ENCODE results near the gene PLVAP. TPM values are rescaled to one million over a fixed set of nuclear protein-coding genes. Genes with fewer than 3 reads are reported as not detected.

Gene PLVAP
- polyA plus RNA-seq, 1 experiment, result not detected

DNA sequence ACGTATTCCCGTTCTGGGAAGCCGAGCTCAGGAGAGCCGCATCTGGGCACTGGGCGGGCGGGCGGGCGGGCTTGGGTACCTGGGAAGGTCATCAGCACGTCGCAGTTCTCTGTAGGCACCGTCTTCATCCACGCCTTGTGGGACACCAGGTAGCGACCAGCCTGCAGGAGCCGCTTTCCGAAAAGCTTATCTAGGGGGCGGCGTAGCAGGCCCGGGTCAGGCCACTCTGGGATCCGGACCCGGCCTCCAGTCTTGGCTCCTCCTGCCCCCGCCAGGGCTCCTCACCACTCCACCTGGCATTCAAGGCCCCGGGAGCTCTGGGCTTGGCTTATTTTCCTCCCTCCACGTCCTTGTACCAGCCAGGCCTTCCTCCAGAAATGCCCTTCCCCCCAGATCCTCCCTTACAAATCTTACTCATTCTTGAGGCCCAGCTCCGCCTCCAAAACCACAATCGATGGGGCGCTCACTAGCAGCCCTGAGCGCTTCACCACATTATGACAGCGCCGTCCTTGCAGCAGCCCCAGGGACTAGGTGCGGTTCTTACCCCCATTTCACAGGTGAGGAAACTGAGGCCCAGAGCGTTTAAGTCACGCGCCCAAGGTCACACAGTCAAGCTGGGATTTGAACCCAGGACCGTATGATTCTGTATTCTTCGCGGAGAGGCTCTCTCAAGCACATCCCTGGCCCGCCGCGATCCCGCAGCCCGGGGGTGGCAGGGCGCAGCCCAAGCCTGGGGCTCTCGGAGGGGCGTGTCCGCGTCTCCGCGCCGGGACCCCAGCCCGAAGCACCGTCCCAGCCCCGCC lies 43.3 kb downstream of the PLVAP start:
- ChIA-PET CTCF (interaction anchor here (0.6 to 2.2 kb wide), 6 partner anchors 13 to 58 kb away, joined by 3 to 10 read pairs (median 4); partner anchors contain the start of gene ABHD8), POLR2A (interaction anchor here (0.5 kb wide), 1 partner anchor 133 kb away, joined by 5 read pairs; no protein-coding TSS in a partner anchor)
- Histone ChIP-seq H3K27me3 (ENCODE audit: control insufficient read depth, insufficient read depth, low read length) (no peaks in the 10 kb centered on the region), H3K4me3 (ENCODE audit: low read depth, low read length) (peak overlapping the region; percentile 50), H3K36me3 (ENCODE audit: control insufficient read depth, insufficient read depth, low read length) (no peaks in the 10 kb centered on the region; the same call in 1 of the 2 replicates)
- DNase-seq (ENCODE audit: low read depth), result no peak
- TF ChIP-seq, protein P1, sequence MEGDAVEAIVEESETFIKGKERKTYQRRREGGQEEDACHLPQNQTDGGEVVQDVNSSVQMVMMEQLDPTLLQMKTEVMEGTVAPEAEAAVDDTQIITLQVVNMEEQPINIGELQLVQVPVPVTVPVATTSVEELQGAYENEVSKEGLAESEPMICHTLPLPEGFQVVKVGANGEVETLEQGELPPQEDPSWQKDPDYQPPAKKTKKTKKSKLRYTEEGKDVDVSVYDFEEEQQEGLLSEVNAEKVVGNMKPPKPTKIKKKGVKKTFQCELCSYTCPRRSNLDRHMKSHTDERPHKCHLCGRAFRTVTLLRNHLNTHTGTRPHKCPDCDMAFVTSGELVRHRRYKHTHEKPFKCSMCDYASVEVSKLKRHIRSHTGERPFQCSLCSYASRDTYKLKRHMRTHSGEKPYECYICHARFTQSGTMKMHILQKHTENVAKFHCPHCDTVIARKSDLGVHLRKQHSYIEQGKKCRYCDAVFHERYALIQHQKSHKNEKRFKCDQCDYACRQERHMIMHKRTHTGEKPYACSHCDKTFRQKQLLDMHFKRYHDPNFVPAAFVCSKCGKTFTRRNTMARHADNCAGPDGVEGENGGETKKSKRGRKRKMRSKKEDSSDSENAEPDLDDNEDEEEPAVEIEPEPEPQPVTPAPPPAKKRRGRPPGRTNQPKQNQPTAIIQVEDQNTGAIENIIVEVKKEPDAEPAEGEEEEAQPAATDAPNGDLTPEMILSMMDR (IDR thresholded peaks at IDR 0.05; ENCODE audit: insufficient read depth, low read depth, low read length), result no peak

DNA sequence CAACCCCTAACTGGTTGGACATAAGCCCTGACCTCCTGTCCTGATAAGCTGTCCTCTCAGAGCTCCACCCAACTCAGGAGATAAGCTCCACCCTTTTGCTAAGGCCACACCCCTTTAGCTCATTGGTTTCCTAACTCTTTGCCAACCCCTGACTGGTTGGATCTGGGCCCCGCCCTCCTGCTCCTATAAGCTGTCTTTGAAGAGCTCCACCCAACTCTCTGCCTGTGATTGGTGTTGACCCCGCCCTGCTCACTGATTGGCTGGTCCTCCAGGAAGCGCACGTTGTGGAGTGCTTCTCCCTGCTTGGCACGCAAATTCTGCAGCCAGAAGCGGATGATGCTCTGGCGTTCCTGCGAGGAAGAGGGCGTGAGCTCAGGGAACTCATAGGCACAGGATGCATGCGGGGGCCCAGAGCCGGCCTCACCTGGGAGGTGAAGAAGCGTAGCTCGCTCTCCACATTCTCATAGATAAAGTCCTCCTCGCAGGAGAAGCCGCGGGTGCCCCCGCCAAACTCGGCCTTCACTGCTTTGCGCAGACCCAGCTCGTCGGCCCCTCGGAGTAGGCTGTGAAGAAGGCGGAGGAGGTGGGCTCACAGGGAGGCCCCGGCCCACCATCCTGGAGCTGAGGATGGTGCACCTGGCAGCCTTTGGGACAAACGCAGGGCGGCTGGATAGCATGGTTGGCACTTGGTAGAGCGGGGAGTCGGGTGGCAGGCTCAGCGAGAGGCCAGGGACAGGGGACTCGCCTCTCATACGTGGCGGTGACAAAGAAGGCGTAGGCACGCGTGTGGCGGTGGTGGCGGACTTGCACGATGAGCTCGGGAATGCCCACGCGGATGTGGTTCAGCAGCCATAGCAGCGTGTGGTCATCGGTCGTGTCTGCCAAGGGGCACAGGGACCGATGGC lies 44.2 kb downstream of the PLVAP start:
- POLR2A ChIA-PET, result no interaction called here
- Histone ChIP-seq H3K27me3 (ENCODE audit: control insufficient read depth, insufficient read depth, low read length) (no peaks in the 10 kb centered on the region), H3K36me3 (ENCODE audit: control insufficient read depth, insufficient read depth, low read length) (no peaks in the 10 kb centered on the region; the same call in 1 of the 2 replicates), H3K4me3 (ENCODE audit: low read depth, low read length) (no peak overlapping the region)
- CTCF ChIA-PET, result interaction anchor here (0.6 to 2.2 kb wide), 7 partner anchors 13 to 60 kb away, joined by 3 to 9 read pairs (median 3); partner anchors contain the start of gene ABHD8
- TF ChIP-seq, protein P1 (IDR thresholded peaks at IDR 0.05; ENCODE audit: insufficient read depth, low read depth, low read length), result no peak
- DNase-seq (ENCODE audit: low read depth), result no peak

DNA sequence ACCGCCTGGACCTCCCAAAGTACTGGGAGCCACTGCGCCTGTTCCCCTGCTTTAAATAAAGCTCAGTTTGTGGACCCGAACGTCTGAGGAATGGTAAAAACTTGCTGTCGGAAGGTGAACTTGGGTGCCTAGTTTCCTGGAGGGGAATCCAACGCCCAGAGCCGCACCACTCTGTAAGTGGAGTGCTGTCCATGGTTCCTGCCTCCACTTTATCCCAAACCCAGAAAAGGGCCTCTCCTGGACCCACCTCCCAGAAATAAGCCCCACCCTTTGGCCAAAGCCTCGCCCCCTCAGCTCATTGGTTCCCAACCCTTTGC lies 44.8 kb downstream of the PLVAP start:
- TF ChIP-seq, protein P1 (IDR thresholded peaks at IDR 0.05; ENCODE audit: insufficient read depth, low read depth, low read length), result no peak
- no peaks in the 10 kb centered on the region; the same call in 1 of the 2 replicates for H3K36me3 ChIP-seq (ENCODE audit: control insufficient read depth, insufficient read depth, low read length)
- POLR2A ChIA-PET, result interaction anchor here (0.6 kb wide), 1 partner anchor 11 kb away, joined by 3 read pairs; no protein-coding TSS in a partner anchor
- H3K4me3 ChIP-seq (ENCODE audit: low read depth, low read length), result no peak overlapping the region
- DNase-seq (ENCODE audit: low read depth), result no peak
- CTCF ChIA-PET, result interaction anchor here (0.8 to 2.2 kb wide), 5 partner anchors 27 to 60 kb away, joined by 3 to 9 read pairs (median 3); partner anchors contain the start of gene ABHD8
- H3K27me3 ChIP-seq (ENCODE audit: control insufficient read depth, insufficient read depth, low read length), result no peaks in the 10 kb centered on the region

DNA sequence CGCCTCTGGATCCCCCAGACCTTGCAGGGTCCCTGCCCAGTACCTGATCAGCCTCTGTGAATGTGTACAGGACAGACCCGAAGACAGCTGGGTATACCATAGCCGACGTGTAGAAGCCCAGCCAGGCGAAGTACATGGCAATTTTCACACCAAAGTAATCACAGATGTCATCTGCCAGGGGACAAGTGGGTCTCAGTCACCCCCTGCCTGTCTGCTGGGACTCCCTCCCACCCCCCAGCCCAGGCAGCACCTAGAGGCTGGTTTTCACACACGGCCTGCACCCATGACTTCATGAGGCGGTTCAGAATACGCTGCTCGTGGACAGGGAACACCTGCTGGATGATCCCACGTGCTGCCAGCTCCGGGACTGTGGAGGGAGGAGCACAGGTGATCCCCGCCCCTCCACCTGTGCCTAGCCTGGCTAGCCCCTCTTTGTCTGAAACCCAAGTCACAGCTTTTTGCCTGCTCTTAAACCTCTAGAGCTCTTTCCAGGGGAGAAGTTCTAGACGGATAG lies 46.0 kb downstream of the PLVAP start:
- ChIA-PET CTCF (interaction anchor here (1.0 kb wide), 1 partner anchor 11 kb away, joined by 3 read pairs; no protein-coding TSS in a partner anchor), POLR2A (no interaction called here)
- no peak overlapping the region for H3K4me3 ChIP-seq (ENCODE audit: low read depth, low read length)
- H3K36me3 ChIP-seq (ENCODE audit: control insufficient read depth, insufficient read depth, low read length), result no peaks in the 10 kb centered on the region; the same call in 1 of the 2 replicates
- no peak for DNase-seq (ENCODE audit: low read depth)
- no peaks in the 10 kb centered on the region for H3K27me3 ChIP-seq (ENCODE audit: control insufficient read depth, insufficient read depth, low read length)
- TF ChIP-seq, protein P1 (IDR thresholded peaks at IDR 0.05; ENCODE audit: insufficient read depth, low read depth, low read length), result no peak
